22Rv1 (cell line): ENCODE results near the gene NSUN2.

Source experiments
- H3K27ac ChIP-seq: fragments of 450-650 bp; 2 replicates; pipeline ENCODE4 v1.5.1; 2017
- ZFX ChIP-seq: fragments of 450-650 bp; IDR thresholded peaks from 2 replicates; pipeline ENCODE4 v1.6.1; 2017; ENCODE audit warnings: antibody characterized with exemption, borderline replicate concordance
- TF ChIP-seq, protein P1 (sequence below): fragments of 450-650 bp; IDR thresholded peaks from 2 replicates; pipeline ENCODE4 v1.5.1; 2017; ENCODE audit warnings: mild to moderate bottlenecking

The NSUN2 gene

DNA sequence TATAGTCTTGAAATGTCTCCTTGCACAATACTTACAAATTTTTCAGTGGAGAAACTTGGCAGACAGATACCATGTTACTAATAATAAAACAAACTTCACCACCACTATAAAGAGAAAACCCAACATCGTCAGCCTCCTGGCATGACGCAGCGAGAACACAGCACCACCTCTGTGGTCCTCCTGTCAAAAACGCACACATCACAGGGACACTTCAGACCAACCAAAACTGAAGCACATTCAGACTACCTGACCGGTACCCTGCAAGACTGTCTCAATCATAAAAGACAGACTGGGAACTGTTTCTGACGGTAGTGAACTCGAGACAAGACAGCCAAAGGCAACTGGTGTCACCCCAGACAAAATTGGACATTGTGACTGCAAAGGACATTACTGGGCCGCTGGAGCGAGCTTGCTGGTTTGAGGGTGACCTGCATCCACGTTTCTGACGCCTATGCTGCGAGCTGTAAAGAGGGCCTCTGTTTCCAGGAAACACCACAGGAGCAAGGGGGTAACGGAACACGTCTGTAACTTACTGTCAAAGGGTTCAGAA lies 34.4 kb downstream of the NSUN2 start:
- TF ChIP-seq ZFX, result no peak
- TF ChIP-seq, protein P1, sequence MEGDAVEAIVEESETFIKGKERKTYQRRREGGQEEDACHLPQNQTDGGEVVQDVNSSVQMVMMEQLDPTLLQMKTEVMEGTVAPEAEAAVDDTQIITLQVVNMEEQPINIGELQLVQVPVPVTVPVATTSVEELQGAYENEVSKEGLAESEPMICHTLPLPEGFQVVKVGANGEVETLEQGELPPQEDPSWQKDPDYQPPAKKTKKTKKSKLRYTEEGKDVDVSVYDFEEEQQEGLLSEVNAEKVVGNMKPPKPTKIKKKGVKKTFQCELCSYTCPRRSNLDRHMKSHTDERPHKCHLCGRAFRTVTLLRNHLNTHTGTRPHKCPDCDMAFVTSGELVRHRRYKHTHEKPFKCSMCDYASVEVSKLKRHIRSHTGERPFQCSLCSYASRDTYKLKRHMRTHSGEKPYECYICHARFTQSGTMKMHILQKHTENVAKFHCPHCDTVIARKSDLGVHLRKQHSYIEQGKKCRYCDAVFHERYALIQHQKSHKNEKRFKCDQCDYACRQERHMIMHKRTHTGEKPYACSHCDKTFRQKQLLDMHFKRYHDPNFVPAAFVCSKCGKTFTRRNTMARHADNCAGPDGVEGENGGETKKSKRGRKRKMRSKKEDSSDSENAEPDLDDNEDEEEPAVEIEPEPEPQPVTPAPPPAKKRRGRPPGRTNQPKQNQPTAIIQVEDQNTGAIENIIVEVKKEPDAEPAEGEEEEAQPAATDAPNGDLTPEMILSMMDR, result no peak
- H3K27ac ChIP-seq, result no peak overlapping the region

DNA sequence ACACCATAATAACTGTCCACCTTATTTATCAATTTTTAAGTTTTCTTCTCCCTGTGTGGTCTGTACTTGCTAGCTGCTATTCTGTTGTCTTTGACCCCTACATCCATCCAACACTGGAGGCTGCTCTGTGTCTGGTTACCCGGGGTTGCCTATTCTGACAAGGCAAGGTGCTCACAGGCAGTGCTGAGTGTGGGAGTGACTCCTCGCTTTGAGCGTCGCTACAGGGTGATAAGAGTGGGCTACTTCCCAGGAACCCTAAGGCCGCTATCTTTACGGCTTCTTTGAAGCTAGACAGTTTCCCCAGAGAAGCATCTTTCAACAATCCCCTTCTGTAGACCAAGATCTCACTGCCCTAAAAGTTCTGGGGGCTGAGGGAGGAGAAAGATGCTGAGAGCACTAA lies 35.3 kb downstream of the NSUN2 start:
- H3K27ac ChIP-seq, result no peak overlapping the region
- TF ChIP-seq ZFX, result no peak
- TF ChIP-seq, protein P1, result no peak

DNA sequence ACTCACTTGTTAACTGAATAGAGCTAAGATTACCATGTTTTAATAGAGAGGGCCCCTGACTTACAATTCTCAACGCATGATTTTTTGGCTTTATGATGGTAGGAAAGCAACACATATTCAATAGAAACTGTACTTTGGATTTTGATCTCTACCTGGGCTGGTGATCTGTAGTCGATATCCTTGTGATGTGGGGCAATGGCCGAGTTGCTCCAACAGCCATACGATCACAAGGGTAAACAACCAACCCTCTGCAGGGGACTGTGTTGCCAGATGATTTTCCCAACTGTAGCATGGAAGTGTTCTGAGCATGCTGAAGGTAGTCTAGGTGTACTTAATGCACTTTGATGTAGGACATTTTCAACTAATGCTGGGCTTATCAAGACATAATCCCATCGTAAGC lies 36.5 kb downstream of the NSUN2 start:
- no peak overlapping the region for H3K27ac ChIP-seq
- no peak for TF ChIP-seq ZFX
- TF ChIP-seq, protein P1, result no peak

DNA sequence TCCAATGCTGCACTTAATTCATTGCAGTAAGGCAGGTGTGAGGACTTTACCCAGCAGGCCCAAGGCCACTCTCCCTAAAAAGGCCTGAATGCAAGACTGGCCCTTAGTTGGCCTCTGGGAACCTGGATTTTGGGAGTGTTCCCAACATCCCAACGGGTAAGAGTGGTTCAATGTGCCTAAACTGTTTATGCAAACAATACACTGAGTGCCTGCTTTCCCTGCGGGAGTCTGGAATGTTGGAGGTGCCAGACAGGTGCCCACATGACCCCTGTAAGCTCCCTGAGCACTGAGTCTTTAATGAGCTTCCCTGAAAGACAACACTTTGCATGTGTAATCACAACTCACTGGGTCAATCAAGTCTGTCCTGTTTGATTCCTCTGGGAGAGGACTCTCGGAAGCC lies 37.4 kb downstream of the NSUN2 start:
- TF ChIP-seq, protein P1, result no peak
- TF ChIP-seq ZFX, result no peak
- H3K27ac ChIP-seq, result no peak overlapping the region

DNA sequence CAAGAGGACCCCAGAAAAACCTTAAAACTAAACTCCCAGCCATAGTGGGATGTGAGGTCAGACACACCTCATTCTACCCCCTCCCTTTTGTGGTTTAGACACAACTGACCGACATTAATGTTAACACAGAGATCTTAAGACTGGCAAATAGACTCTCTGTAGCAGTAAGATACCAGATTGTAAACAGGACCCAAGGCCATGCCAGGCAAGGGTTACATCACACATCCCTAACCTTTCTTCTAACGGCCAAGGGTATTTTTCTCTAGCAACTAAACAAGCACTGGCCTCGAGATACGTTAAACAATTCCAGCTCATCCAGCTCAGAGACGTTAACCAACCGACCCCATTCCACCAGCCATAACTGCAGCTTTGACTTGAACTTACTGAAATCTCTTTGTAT lies 38.8 kb downstream of the NSUN2 start:
- no peak for TF ChIP-seq ZFX
- TF ChIP-seq, protein P1, result no peak

DNA sequence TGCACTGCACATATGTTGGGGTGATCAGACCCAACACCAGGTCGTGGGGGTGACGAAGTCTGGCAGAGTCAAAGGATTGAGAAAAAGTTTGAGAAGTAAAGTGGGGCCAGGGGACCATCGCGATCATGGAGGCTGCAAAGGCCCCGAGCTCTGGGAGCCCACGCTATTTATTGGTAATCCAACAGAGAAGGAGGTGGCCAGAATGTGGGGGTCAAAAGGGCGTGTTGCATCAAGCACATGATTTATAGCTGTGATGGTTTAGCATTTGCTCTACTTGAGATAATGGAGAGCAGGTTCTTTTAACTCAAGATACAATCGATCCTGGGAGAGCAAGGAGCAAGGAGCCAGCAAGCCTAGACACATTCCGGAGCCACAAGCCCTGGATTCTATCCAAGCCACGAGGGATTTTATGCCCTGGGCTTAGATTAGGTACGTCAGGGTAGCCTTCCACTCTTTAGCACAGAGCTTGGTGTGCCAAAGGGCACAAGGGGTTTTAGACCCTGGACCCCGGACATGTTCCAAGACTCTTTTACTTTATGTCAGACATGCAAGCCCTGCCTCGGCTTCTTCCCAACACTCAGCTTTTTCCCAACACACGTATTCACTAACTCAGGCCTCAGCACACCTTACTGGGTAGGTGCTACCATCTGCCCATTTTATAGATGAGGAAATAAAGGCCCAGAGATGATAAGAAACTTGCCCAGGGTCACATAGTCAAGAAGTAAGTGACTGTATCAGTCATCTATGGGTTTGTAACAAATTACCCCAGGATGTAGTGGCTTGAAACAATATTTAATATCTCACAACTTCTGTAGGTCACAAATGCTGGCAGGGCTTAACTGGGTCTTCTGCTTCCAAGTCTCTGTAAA lies 39.5 kb downstream of the NSUN2 start:
- H3K27ac ChIP-seq, result no peak overlapping the region
- TF ChIP-seq, protein P1, result no peak
- no peak for TF ChIP-seq ZFX

More for the DNA sequence above, 38.8 kb downstream of the NSUN2 start:
- no peak overlapping the region for H3K27ac ChIP-seq

DNA sequence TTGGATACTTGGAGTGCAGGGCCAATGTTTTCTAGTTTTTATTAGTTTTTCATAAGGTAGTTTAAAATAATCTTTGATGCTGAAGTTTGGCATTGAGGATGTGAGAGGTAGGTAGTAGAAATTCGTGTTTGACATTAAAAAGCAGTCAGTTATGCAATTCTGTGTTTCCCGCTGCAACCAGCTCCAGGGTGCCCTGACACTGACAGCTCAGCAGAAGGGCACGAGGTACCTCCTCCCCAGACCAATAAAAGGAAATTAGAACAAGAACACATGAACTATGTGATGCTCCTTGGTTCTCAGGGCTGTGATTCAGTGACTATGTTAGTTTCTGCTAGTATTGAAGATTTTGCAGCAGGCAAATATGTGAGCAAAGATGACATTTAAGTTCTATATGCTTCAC lies 40.2 kb downstream of the NSUN2 start:
- no peak overlapping the region for H3K27ac ChIP-seq
- TF ChIP-seq, protein P1, result no peak
- no peak for TF ChIP-seq ZFX
